Neuronal stem cell (in vitro differentiated cells): ENCODE measurements around the gene ADGRV1.

Experiments
- DNase-seq: peaks from one replicate; pipeline ENCODE4 v3.0.0-alpha.2; 2013; ENCODE audit warnings: low spot score
- H2AFZ ChIP-seq: one replicate; pipeline ENCODE4 v1.6.1; 2013; ENCODE audit warnings: mild to moderate bottlenecking, low read length, inconsistent platforms
- H2AK5ac ChIP-seq: 2 replicates; pipeline ENCODE4 v1.6.1; 2013; ENCODE audit warnings: low read depth, mild to moderate bottlenecking, inconsistent platforms, low read length, moderate library complexity, mixed read lengths
- H2BK120ac ChIP-seq: 2 replicates; pipeline ENCODE4 v1.6.1; 2013; ENCODE audit warnings: low read depth, mild to moderate bottlenecking, inconsistent platforms, low read length, moderate library complexity, mixed read lengths
- H2BK12ac ChIP-seq: one replicate; pipeline ENCODE4 v1.6.1; 2013; ENCODE audit warnings: low read length, inconsistent platforms
- H2BK15ac ChIP-seq: 2 replicates; pipeline ENCODE4 v1.6.1; 2013; ENCODE audit warnings: mild to moderate bottlenecking, low read length, inconsistent platforms, mixed read lengths
- H2BK5ac ChIP-seq: one replicate; pipeline ENCODE4 v1.6.1; 2013; ENCODE audit warnings: inconsistent platforms, mild to moderate bottlenecking, low read length, moderate library complexity
- H3K14ac ChIP-seq: one replicate; pipeline ENCODE4 v1.6.1; 2013; ENCODE audit warnings: low read length, inconsistent platforms
- H3K18ac ChIP-seq: 2 replicates; pipeline ENCODE4 v1.6.1; 2013; ENCODE audit warnings: low read length, inconsistent platforms
- H3K23ac ChIP-seq: 2 replicates; pipeline ENCODE4 v1.6.1; 2013; ENCODE audit warnings: low read depth, mild to moderate bottlenecking, mixed read lengths, low read length, inconsistent platforms; ENCODE audit not compliant: poor library complexity
- H3K27ac ChIP-seq: replicated peaks from 3 replicates; pipeline ENCODE4 v1.5.1; 2013; ENCODE audit warnings: low read length, inconsistent platforms
- H3K27me3 ChIP-seq, 3 experiments: 2 replicates each; pipeline ENCODE4 v1.6.1; 2013; ENCODE audit warnings: low read length in 3 of 3, mild to moderate bottlenecking in 2 of 3, inconsistent platforms in 1 of 3, low read depth in 1 of 3, mixed read lengths in 1 of 3, moderate library complexity in 1 of 3; ENCODE audit not compliant: control insufficient read depth in 3 of 3, insufficient read depth in 3 of 3
- H3K36me3 ChIP-seq, 2 donors: replicated peaks in 1 of 2; 2 replicates each; pipeline ENCODE4 v1.6.1; 2013; ENCODE audit warnings: low read length in 2 of 2; ENCODE audit not compliant: control insufficient read depth in 2 of 2, insufficient read depth in 2 of 2
- H3K4ac ChIP-seq: 2 replicates; pipeline ENCODE4 v1.6.1; 2013; ENCODE audit warnings: inconsistent platforms, mild to moderate bottlenecking, low read length, moderate library complexity
- H3K4me1 ChIP-seq, 2 donors: 1 replicate in 1 of 2; 2 replicates in 1 of 2; pipeline ENCODE4 v1.6.1; 2013; ENCODE audit warnings: low read length in 2 of 2, low read depth in 1 of 2; ENCODE audit not compliant: control insufficient read depth in 2 of 2, insufficient read depth in 1 of 2
- H3K4me2 ChIP-seq: one replicate; pipeline ENCODE4 v1.6.1; 2013; ENCODE audit warnings: mild to moderate bottlenecking, low read length, inconsistent platforms; ENCODE audit not compliant: insufficient read depth, poor library complexity, severe bottlenecking
- H3K4me3 ChIP-seq, 2 donors: 2 replicates each; pipeline ENCODE4 v1.5.1; 2013; ENCODE audit warnings: low read length in 2 of 2, mild to moderate bottlenecking in 2 of 2, inconsistent platforms in 1 of 2, moderate library complexity in 1 of 2
- H3K79me1 ChIP-seq: one replicate; pipeline ENCODE4 v1.6.1; 2013; ENCODE audit warnings: low read depth, mild to moderate bottlenecking, inconsistent platforms, low read length, moderate library complexity
- H3K9ac ChIP-seq: one replicate; pipeline ENCODE4 v1.6.1; 2013; ENCODE audit warnings: mild to moderate bottlenecking, low read depth, low read length, inconsistent platforms; ENCODE audit not compliant: poor library complexity
- H3K9me3 ChIP-seq, 2 donors: replicated peaks in 1 of 2; 2 replicates each; pipeline versions ENCODE3 to v1.6.1; 2013; ENCODE audit warnings: low read length in 2 of 2, mild to moderate bottlenecking in 2 of 2, inconsistent platforms in 1 of 2, low read depth in 1 of 2, mixed read lengths in 1 of 2, moderate library complexity in 1 of 2; ENCODE audit not compliant: control insufficient read depth in 2 of 2, insufficient read depth in 1 of 2
- H4K8ac ChIP-seq: one replicate; pipeline ENCODE4 v1.6.1; 2013; ENCODE audit warnings: low read depth, mild to moderate bottlenecking, inconsistent platforms, low read length, moderate library complexity
- H4K91ac ChIP-seq: one replicate; pipeline ENCODE4 v1.6.1; 2013; ENCODE audit warnings: low read length, low read depth, mild to moderate bottlenecking, inconsistent platforms; ENCODE audit not compliant: poor library complexity
- WGBS, 2 donors: extraction: QIAGEN DNeasy Blood & Tissue Kit; methylation state at CpG; one replicate each; pipeline ENCODE4 v1.1.7; 2013; ENCODE audit warnings: missing lambda C conversion rate in 2 of 2, mixed read lengths in 1 of 2; ENCODE audit not compliant: insufficient read length in 2 of 2, insufficient replicate concordance in 1 of 2; ENCODE audit errors: extremely low coverage in 2 of 2; 5-methylcytosine and 5-hydroxymethylcytosine counted together

ADGRV1 gene

GRCh38 chr5:90638878-90639277 lies 80.3 kb downstream of the ADGRV1 start:
- no peak overlapping the region for H4K91ac ChIP-seq
- no peak overlapping the region for H3K9ac ChIP-seq
- H3K4ac ChIP-seq = no peak overlapping the region
- H3K4me2 ChIP-seq = no peak overlapping the region
- H3K9me3 ChIP-seq = peaks cover 0 to 9% of the 10 kb centered on the region in 2 donors
- peaks cover 3 to 9% of the 10 kb centered on the region in 2 donors for H3K4me1 ChIP-seq
- H4K8ac ChIP-seq = no peak overlapping the region
- no peak overlapping the region for H3K27ac ChIP-seq
- no peak overlapping the region for H3K23ac ChIP-seq
- no peak overlapping the region for H2BK120ac ChIP-seq
- no peak overlapping the region for H3K14ac ChIP-seq
- no peak overlapping the region for H2AK5ac ChIP-seq
- H3K79me1 ChIP-seq = no peaks in the 10 kb centered on the region
- no peak overlapping the region for H2BK5ac ChIP-seq
- H2BK12ac ChIP-seq = no peak overlapping the region
- peaks cover 0 to 52% of the 10 kb centered on the region in 2 donors for H3K36me3 ChIP-seq
- H2BK15ac ChIP-seq = no peak overlapping the region
- no peaks in the 10 kb centered on the region for H3K27me3 ChIP-seq
- DNase-seq = no peak
- no peak overlapping the region for H3K4me3 ChIP-seq
- no peak overlapping the region for H3K18ac ChIP-seq
- no peak overlapping the region for H2AFZ ChIP-seq
- WGBS, 2 donors = 100% methylated on average over 2 of the region's 6 CpGs; no CpG with 5 or more reads in 1 of the 2 donors

GRCh38 chr5:90640484-90641059 lies 82.0 kb downstream of the ADGRV1 start:
- H3K18ac ChIP-seq = no peak overlapping the region
- no peak overlapping the region for H2BK12ac ChIP-seq
- no peak overlapping the region for H3K27ac ChIP-seq
- H3K4me1 ChIP-seq = peaks cover 5 to 18% of the 10 kb centered on the region in 2 donors
- H3K14ac ChIP-seq = no peak overlapping the region
- H3K79me1 ChIP-seq = no peaks in the 10 kb centered on the region
- H2BK15ac ChIP-seq = no peak overlapping the region
- H3K9ac ChIP-seq = no peak overlapping the region
- WGBS, 2 donors = no CpG with 5 or more reads among the region's 5 CpGs
- H4K91ac ChIP-seq = no peak overlapping the region
- no peaks in the 10 kb centered on the region for H3K27me3 ChIP-seq
- DNase-seq = no peak
- H3K4me3 ChIP-seq = no peak overlapping the region
- H3K23ac ChIP-seq = no peak overlapping the region
- H2AK5ac ChIP-seq = no peak overlapping the region
- H4K8ac ChIP-seq = no peak overlapping the region
- peaks cover 0 to 8% of the 10 kb centered on the region in 2 donors for H3K9me3 ChIP-seq
- H2BK5ac ChIP-seq = no peak overlapping the region
- no peak overlapping the region for H2BK120ac ChIP-seq
- H3K36me3 ChIP-seq = peaks cover 0 to 54% of the 10 kb centered on the region in 2 donors
- H3K4me2 ChIP-seq = no peak overlapping the region
- no peak overlapping the region for H2AFZ ChIP-seq
- no peak overlapping the region for H3K4ac ChIP-seq

GRCh38 chr5:90641528-90641927 lies 82.9 kb downstream of the ADGRV1 start:
- Histone ChIP-seq H2AFZ (no peak overlapping the region), H3K9me3 (peaks cover 0 to 5% of the 10 kb centered on the region in 2 donors), H3K4me2 (no peak overlapping the region), H3K18ac (no peak overlapping the region), H4K8ac (no peak overlapping the region), H3K27me3 (no peaks in the 10 kb centered on the region), H4K91ac (no peak overlapping the region), H3K4me3 (no peak overlapping the region), H3K79me1 (no peaks in the 10 kb centered on the region), H3K27ac (no peak overlapping the region), H2BK12ac (no peak overlapping the region), H2AK5ac (no peak overlapping the region), H2BK120ac (no peak overlapping the region), H3K36me3 (peaks cover 0 to 59% of the 10 kb centered on the region in 2 donors), H3K14ac (no peak overlapping the region), H2BK15ac (no peak overlapping the region), H3K4me1 (peaks cover 5 to 18% of the 10 kb centered on the region in 2 donors), H3K23ac (no peak overlapping the region), H3K9ac (no peak overlapping the region), H3K4ac (no peak overlapping the region), H2BK5ac (no peak overlapping the region)
- WGBS, 2 donors = no CpG with 5 or more reads among the region's 3 CpGs
- DNase-seq = no peak

- Histone ChIP-seq H2AK5ac (no peak overlapping the region), H3K18ac (no peak overlapping the region), H3K4me1 (peaks cover 5 to 18% of the 10 kb centered on the region in 2 donors), H3K4me2 (no peak overlapping the region), H2BK15ac (no peak overlapping the region), H3K9me3 (peaks cover 0 to 5% of the 10 kb centered on the region in 2 donors), H3K79me1 (no peaks in the 10 kb centered on the region), H4K91ac (no peak overlapping the region), H3K36me3 (peaks cover 2 to 59% of the 10 kb centered on the region in 2 donors), H2AFZ (no peak overlapping the region), H3K27me3 (no peaks in the 10 kb centered on the region), H3K23ac (no peak overlapping the region), H4K8ac (no peak overlapping the region), H3K9ac (no peak overlapping the region), H2BK5ac (no peak overlapping the region), H3K4me3 (no peak overlapping the region), H3K14ac (no peak overlapping the region), H2BK120ac (no peak overlapping the region), H3K27ac (no peak overlapping the region), H2BK12ac (no peak overlapping the region), H3K4ac (no peak overlapping the region)
- no peak for DNase-seq
- no CpG with 5 or more reads among the region's 4 CpGs for WGBS, 2 donors
These were observed 84.2 kb downstream of the ADGRV1 start for GRCh38 chr5:90642706-90643229.
